Liver (tissue), 9 donors: ENCODE data around the gene SLC7A6OS. TPM values are rescaled to one million over a fixed set of nuclear protein-coding genes. Genes with fewer than 3 reads are reported as not detected.

Source experiments
- DNase-seq: peaks from one replicate; pipeline ENCODE4 v3.0.0-alpha.2; 2017; ENCODE audit warnings: low spot score
- H3K27ac ChIP-seq, 2 donors: one replicate each; pipeline ENCODE4 v1.7.0; 2013; ENCODE audit warnings: inconsistent platforms in 2 of 2, low read length in 2 of 2, control low read depth in 1 of 2, low read depth in 1 of 2, mild to moderate bottlenecking in 1 of 2
- H3K27me3 ChIP-seq, 4 donors: one replicate each; pipeline versions ENCODE4 v1.6.1 to v1.7.0; 2013; ENCODE audit warnings: low read length in 3 of 4, inconsistent platforms in 1 of 4, mild to moderate bottlenecking in 1 of 4, moderate library complexity in 1 of 4; ENCODE audit not compliant: control insufficient read depth in 4 of 4, insufficient read depth in 4 of 4
- H3K36me3 ChIP-seq, 4 donors: one replicate each; pipeline versions ENCODE4 v1.6.1 to v1.7.0; 2013; ENCODE audit warnings: low read length in 3 of 4, mild to moderate bottlenecking in 3 of 4, low read depth in 1 of 4, moderate library complexity in 1 of 4; ENCODE audit not compliant: control insufficient read depth in 4 of 4, insufficient read depth in 3 of 4
- H3K4me1 ChIP-seq, 4 donors: one replicate each; pipeline versions ENCODE4 v1.6.1 to v1.7.0; 2013; ENCODE audit warnings: low read length in 3 of 4, mild to moderate bottlenecking in 3 of 4, moderate library complexity in 1 of 4; ENCODE audit not compliant: control insufficient read depth in 4 of 4, insufficient read depth in 4 of 4
- H3K4me3 ChIP-seq, 3 donors: one replicate each; pipeline versions ENCODE4 v1.6.1 to v1.7.0; 2013; ENCODE audit warnings: low read length in 3 of 3, control low read depth in 1 of 3, low read depth in 1 of 3, mild to moderate bottlenecking in 1 of 3
- H3K9ac ChIP-seq, 2 donors: one replicate each; pipeline ENCODE4 v1.7.0; 2013; ENCODE audit warnings: low read length in 2 of 2, mild to moderate bottlenecking in 2 of 2, moderate library complexity in 2 of 2, control low read depth in 1 of 2, low read depth in 1 of 2
- H3K9me3 ChIP-seq, 4 donors: one replicate each; pipeline versions ENCODE4 v1.6.1 to v1.7.0; 2013; ENCODE audit warnings: low read length in 3 of 4; ENCODE audit not compliant: control insufficient read depth in 4 of 4
- ATF3 ChIP-seq: IDR thresholded peaks from 2 replicates; pipeline ENCODE4 v1.6.1; 2016; ENCODE audit warnings: antibody characterized with exemption
- GABPA ChIP-seq, 2 donors: IDR thresholded peaks in 1 of 2; conservative IDR thresholded peaks in 1 of 2; 2 replicates each; pipeline ENCODE4 v1.6.1; 2016; ENCODE audit warnings: antibody characterized with exemption in 2 of 2, mild to moderate bottlenecking in 1 of 2, moderate library complexity in 1 of 2
- HNF4A ChIP-seq, 2 donors: conservative IDR thresholded peaks; 2 replicates each; pipeline ENCODE4 v1.6.1; 2016; ENCODE audit warnings: antibody characterized with exemption in 2 of 2, mild to moderate bottlenecking in 2 of 2
- HNF4G ChIP-seq: IDR thresholded peaks from 2 replicates; pipeline ENCODE4 v1.6.1; 2016; ENCODE audit warnings: antibody characterized with exemption
- JUND ChIP-seq, 2 donors: IDR thresholded peaks; 2 replicates each; pipeline ENCODE4 v1.6.1; 2016; ENCODE audit warnings: antibody characterized with exemption in 2 of 2
- NR2F2 ChIP-seq: IDR thresholded peaks from 2 replicates; pipeline ENCODE4 v1.6.1; 2016; ENCODE audit warnings: antibody characterized with exemption
- RAD21 ChIP-seq, 2 donors: IDR thresholded peaks; 2 replicates each; pipeline ENCODE4 v1.6.1; 2016; ENCODE audit warnings: antibody characterized with exemption in 2 of 2, mild to moderate bottlenecking in 2 of 2
- REST ChIP-seq: IDR thresholded peaks from 2 replicates; pipeline ENCODE4 v1.6.1; 2016; ENCODE audit warnings: antibody characterized with exemption, mild to moderate bottlenecking
- RXRA ChIP-seq, 2 donors: IDR thresholded peaks; 2 replicates each; pipeline ENCODE4 v1.6.1; 2017 to 2018; ENCODE audit warnings: antibody characterized with exemption in 2 of 2, mild to moderate bottlenecking in 1 of 2
- SP1 ChIP-seq: IDR thresholded peaks from 2 replicates; pipeline ENCODE4 v1.6.1; 2018; ENCODE audit warnings: antibody characterized with exemption, mild to moderate bottlenecking
- TAF1 ChIP-seq: conservative IDR thresholded peaks from 2 replicates; pipeline ENCODE4 v1.6.1; 2016; ENCODE audit warnings: antibody characterized with exemption, mild to moderate bottlenecking
- WGBS: extraction: QIAGEN DNeasy Blood & Tissue Kit; methylation state at CpG from one replicate; pipeline ENCODE4 v1.1.7; 2013; 5-methylcytosine and 5-hydroxymethylcytosine counted together
- polyA plus RNA-seq, 2 donors: library from polyadenylated mRNA; stranded (reverse) in 1 of 2; unstranded in 1 of 2; fragments of 200-250 nt in 1 of 2; fragments of >200 nt in 1 of 2; fragmentation: Nextera tagmentation in 1 of 2; extraction: Ambion mirVana in 1 of 2; gene quantifications; one replicate each; pipeline versions ENCODE4 v1.2.1 to v1.2.3, GENCODE V29; 2013 to 2015
- total RNA-seq, 2 donors: library from RNA; depleted of rRNA; stranded (reverse); fragments of >200 nt; gene quantifications; one replicate each; pipeline ENCODE4 v1.2.3, GENCODE V29; 2014
- TF ChIP-seq, protein P1 (sequence below): IDR thresholded peaks from 2 replicates; pipeline ENCODE4 v1.6.1; 2016; ENCODE audit warnings: antibody characterized with exemption
- TF ChIP-seq, protein P2 (sequence below): IDR thresholded peaks from 2 replicates; pipeline ENCODE4 v1.6.1; 2016; ENCODE audit warnings: antibody characterized with exemption
- donor health status: healthy.
- donor health status: healthy.
- donor health status: healthy.
- donor health status: healthy.
- donor health status: healthy.

SLC7A6OS gene
- total and polyA plus RNA-seq, 4 donors: 2.6 to 8.3 (median 5.5) TPM

GRCh38 chr16:68298312-68298711 is 12.4 kb downstream of the SLC7A6OS start (continued):
- no peak for TF ChIP-seq TAF1
- TF ChIP-seq HNF4A (conservative IDR thresholded peaks at IDR 0.05): no peak
- TF ChIP-seq HNF4G: no peak
- TF ChIP-seq NR2F2: no peak
- no peak for TF ChIP-seq RXRA (IDR thresholded peaks at IDR 0.05)
- no peak for TF ChIP-seq JUND (IDR thresholded peaks at IDR 0.05)
- TF ChIP-seq, protein P1, sequence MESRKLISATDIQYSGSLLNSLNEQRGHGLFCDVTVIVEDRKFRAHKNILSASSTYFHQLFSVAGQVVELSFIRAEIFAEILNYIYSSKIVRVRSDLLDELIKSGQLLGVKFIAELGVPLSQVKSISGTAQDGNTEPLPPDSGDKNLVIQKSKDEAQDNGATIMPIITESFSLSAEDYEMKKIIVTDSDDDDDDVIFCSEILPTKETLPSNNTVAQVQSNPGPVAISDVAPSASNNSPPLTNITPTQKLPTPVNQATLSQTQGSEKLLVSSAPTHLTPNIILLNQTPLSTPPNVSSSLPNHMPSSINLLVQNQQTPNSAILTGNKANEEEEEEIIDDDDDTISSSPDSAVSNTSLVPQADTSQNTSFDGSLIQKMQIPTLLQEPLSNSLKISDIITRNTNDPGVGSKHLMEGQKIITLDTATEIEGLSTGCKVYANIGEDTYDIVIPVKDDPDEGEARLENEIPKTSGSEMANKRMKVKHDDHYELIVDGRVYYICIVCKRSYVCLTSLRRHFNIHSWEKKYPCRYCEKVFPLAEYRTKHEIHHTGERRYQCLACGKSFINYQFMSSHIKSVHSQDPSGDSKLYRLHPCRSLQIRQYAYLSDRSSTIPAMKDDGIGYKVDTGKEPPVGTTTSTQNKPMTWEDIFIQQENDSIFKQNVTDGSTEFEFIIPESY: no peak
- TF ChIP-seq GABPA (IDR thresholded peaks at IDR 0.05 in 1 of 2, conservative IDR thresholded peaks at IDR 0.05 in 1 of 2): no peak
- no peak for TF ChIP-seq RAD21 (IDR thresholded peaks at IDR 0.05)

DNA sequence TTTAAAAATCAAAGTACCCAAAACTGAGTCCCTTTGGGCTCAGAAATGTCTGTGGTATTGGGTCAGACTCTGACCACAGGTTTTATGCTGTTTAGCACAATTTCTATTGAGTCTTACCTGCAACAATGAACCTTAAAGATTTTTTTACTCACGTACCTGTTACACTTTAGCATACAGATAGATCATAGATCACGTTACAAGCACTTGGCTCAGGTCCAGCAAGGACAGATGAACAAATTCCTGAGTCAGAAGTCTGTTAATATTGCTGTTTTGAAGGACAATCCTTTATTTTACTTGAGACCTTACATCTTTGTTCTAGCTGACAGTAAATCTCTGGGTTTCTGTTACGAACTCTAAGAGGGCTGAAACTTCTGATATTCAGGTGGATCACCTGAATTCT is 12.8 kb downstream of the SLC7A6OS start:
- Histone ChIP-seq H3K27ac (no peak overlapping the region), H3K36me3 (peaks cover 0 to 43% (median 34%) of the 10 kb centered on the region in 4 donors), H3K27me3 (no peaks in the 10 kb centered on the region), H3K4me3 (no peak overlapping the region), H3K9ac (no peak overlapping the region), H3K9me3 (no peaks in the 10 kb centered on the region), H3K4me1 (no peaks in the 10 kb centered on the region)
- DNase-seq: no peak
- WGBS: 66% methylated on average over 3 of the region's 3 CpGs
- TF ChIP-seq JUND (IDR thresholded peaks at IDR 0.05) (no peak), ATF3 (no peak), SP1 (no peak), TAF1 (no peak), REST (no peak)
- TF ChIP-seq, protein P2, sequence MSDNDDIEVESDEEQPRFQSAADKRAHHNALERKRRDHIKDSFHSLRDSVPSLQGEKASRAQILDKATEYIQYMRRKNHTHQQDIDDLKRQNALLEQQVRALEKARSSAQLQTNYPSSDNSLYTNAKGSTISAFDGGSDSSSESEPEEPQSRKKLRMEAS: no peak
- TF ChIP-seq, protein P1: no peak
